HEK293T (cell line): Measurements from ENCODE around the gene LASP1NB.

Source experiments
- CTCF ChIA-PET: fragments of 350-600 bp; formaldehyde crosslinking; extraction: SDS; loops from one replicate; lab custom pipeline; 2021; ENCODE audit warnings: antibody characterized with exemption, inconsistent platforms; lab: Yijun Ruan, JAX
- POLR2A ChIA-PET: fragments of 350-600 bp; formaldehyde crosslinking; extraction: SDS; loops from one replicate; lab custom pipeline; 2020; ENCODE audit warnings: antibody characterized with exemption, inconsistent platforms; lab: Yijun Ruan, JAX
- DNase-seq: peaks from one replicate; pipeline ENCODE4 v3.0.0; 2012; ENCODE audit warnings: mixed read lengths; ENCODE audit errors: extremely low spot score
- ARNT ChIP-seq: fragments of 450-650 bp; IDR thresholded peaks from 2 replicates; pipeline ENCODE4 v1.6.1; 2017; ENCODE audit warnings: mild to moderate bottlenecking
- BHLHE40 ChIP-seq: fragments of 450-650 bp; IDR thresholded peaks from 2 replicates; pipeline ENCODE4 v1.6.1; 2016; ENCODE audit warnings: mild to moderate bottlenecking, moderate library complexity, borderline replicate concordance
- CTBP1 ChIP-seq: fragments of 450-650 bp; IDR thresholded peaks from 2 replicates; pipeline ENCODE4 v1.6.1; 2016; ENCODE audit warnings: borderline replicate concordance
- ELF4 ChIP-seq: fragments of 450-650 bp; IDR thresholded peaks from 2 replicates; pipeline ENCODE4 v1.6.1; 2017; ENCODE audit warnings: antibody characterized with exemption
- FOXA1 ChIP-seq: fragments of 450-650 bp; IDR thresholded peaks from 2 replicates; pipeline ENCODE4 v1.6.1; 2016; ENCODE audit warnings: mild to moderate bottlenecking
- FOXK2 ChIP-seq: fragments of 450-650 bp; IDR thresholded peaks from 2 replicates; pipeline ENCODE4 v1.6.1; 2016; ENCODE audit warnings: mild to moderate bottlenecking
- FOXM1 ChIP-seq: fragments of 450-650 bp; IDR thresholded peaks from 2 replicates; pipeline ENCODE4 v1.6.1; 2017; ENCODE audit warnings: mild to moderate bottlenecking, borderline replicate concordance
- HDGF ChIP-seq: fragments of 450-650 bp; IDR thresholded peaks from 2 replicates; pipeline ENCODE4 v1.6.1; 2017; ENCODE audit warnings: antibody characterized with exemption, borderline replicate concordance
- L3MBTL2 ChIP-seq: fragments of 450-650 bp; conservative IDR thresholded peaks from 2 replicates; pipeline ENCODE4 v1.6.1; 2016; ENCODE audit warnings: mild to moderate bottlenecking
- LEF1 ChIP-seq: fragments of 450-650 bp; IDR thresholded peaks from 2 replicates; pipeline ENCODE4 v1.6.1; 2017; ENCODE audit warnings: mild to moderate bottlenecking, borderline replicate concordance
- NFRKB ChIP-seq: fragments of 450-650 bp; IDR thresholded peaks from 2 replicates; pipeline ENCODE4 v1.6.1; 2016; ENCODE audit warnings: mild to moderate bottlenecking, moderate library complexity
- SP1 ChIP-seq: fragments of 450-650 bp; IDR thresholded peaks from 2 replicates; pipeline ENCODE4 v1.6.1; 2017
- SUZ12 ChIP-seq: fragments of 450-650 bp; IDR thresholded peaks from 2 replicates; pipeline ENCODE4 v1.6.1; 2016; ENCODE audit warnings: mild to moderate bottlenecking
- TARDBP ChIP-seq: fragments of 450-650 bp; IDR thresholded peaks from 2 replicates; pipeline ENCODE4 v1.6.1; 2016
- ZNF384 ChIP-seq: fragments of 450-650 bp; IDR thresholded peaks from 2 replicates; pipeline ENCODE4 v1.6.1; 2016
- TF ChIP-seq, protein P1 (sequence below): fragments of 450-650 bp; IDR thresholded peaks from 2 replicates; pipeline ENCODE4 v1.6.1; 2016

Gene LASP1NB

DNA sequence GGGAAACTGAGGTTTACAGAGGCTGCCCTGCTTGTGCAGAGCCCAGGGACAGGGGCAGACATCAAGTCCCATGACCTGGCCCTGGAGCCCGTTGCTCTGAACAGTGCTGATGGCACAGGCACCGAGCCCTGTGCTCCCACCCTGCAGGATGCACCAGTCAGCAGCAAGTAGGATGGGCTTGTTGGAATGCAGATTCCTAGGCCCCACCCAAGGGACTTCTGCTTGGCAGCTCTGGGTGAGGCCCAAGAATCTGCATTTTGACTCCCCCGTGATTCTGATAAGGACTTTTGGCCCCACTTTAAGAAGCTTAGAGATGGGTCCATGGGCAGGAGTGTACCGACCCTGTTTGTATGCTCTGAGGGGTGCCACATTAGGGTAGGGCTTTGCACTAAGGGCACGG, 32.3 kb upstream of the LASP1NB start:
- POLR2A ChIA-PET: interaction anchor here (1.2 kb wide), 1 partner anchor 23 kb away, joined by 5 read pairs; the partner anchor contains the start of gene LASP1
- TF ChIP-seq, protein P1, sequence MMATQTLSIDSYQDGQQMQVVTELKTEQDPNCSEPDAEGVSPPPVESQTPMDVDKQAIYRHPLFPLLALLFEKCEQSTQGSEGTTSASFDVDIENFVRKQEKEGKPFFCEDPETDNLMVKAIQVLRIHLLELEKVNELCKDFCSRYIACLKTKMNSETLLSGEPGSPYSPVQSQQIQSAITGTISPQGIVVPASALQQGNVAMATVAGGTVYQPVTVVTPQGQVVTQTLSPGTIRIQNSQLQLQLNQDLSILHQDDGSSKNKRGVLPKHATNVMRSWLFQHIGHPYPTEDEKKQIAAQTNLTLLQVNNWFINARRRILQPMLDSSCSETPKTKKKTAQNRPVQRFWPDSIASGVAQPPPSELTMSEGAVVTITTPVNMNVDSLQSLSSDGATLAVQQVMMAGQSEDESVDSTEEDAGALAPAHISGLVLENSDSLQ: no peak
- TF ChIP-seq SP1: no peak
- no peak for TF ChIP-seq ARNT
- no peak for TF ChIP-seq BHLHE40
- TF ChIP-seq CTBP1: no peak
- no peak for TF ChIP-seq FOXK2
- CTCF ChIA-PET: interaction anchor here (0.7 kb wide), 1 partner anchor 77 kb away, joined by 3 read pairs; no protein-coding TSS in a partner anchor
- no peak for DNase-seq

DNA sequence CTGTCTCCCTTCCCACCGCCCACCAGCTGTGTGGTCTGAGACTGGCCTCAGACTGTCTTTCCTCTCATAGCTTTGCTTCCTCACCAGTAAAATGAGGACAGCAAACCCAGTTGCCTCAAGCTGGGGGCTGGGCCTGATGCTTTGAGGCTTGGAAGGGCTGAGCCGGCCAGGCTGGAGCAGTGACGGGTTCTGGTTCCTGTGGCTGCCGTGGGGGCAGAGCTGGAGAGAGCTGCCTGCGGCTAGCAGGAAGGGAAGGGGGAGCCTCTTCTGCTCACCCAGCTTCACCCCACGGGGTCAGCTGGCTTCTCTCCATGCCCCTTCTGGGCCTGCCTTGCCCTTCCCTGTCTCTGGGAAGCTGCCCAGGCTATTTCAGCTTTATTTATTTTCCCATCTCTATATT, 31.8 kb upstream of the LASP1NB start:
- ChIA-PET CTCF (interaction anchor here (0.7 kb wide), 1 partner anchor 77 kb away, joined by 3 read pairs; no protein-coding TSS in a partner anchor), POLR2A (interaction anchor here (1.2 kb wide), 1 partner anchor 24 kb away, joined by 5 read pairs; the partner anchor contains the start of gene LASP1)
- DNase-seq: no peak
- TF ChIP-seq TARDBP (no peak), FOXM1 (no peak), CTBP1 (no peak), ARNT (no peak), L3MBTL2 (no peak), LEF1 (no peak), BHLHE40 (no peak), FOXK2 (no peak), ZNF384 (no peak), HDGF (no peak), FOXA1 (no peak), SP1 (no peak), SUZ12 (no peak)
- TF ChIP-seq, protein P1: no peak

DNA sequence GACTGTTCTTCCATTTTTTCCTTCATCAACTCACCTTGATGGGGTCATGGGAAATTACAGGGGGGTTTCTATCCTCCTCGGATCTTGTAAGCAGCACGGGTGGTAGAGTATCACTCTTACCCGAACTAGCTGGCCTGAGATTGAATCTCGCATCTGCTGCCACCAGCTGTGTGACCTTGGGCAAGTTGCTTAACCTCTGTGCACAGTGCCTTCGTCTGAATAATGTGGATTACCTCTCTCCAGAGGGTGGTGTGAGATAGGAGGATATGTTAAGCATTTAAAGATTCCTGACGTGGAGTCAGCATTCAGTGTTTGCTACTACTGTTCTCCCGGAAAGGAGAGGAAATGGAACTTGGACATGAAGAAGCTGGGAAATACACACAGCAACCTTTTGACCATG, 31.1 kb upstream of the LASP1NB start:
- TF ChIP-seq L3MBTL2: no peak
- TF ChIP-seq ARNT: no peak
- no peak for TF ChIP-seq LEF1
- no peak for TF ChIP-seq HDGF
- TF ChIP-seq SP1: no peak
- no peak for TF ChIP-seq FOXA1
- TF ChIP-seq TARDBP: no peak
- no peak for TF ChIP-seq ZNF384
- no peak for TF ChIP-seq ELF4
- TF ChIP-seq FOXM1: no peak
- TF ChIP-seq NFRKB: no peak
- no peak for TF ChIP-seq FOXK2
- TF ChIP-seq CTBP1: no peak
- no peak for TF ChIP-seq SUZ12
- TF ChIP-seq, protein P1: no peak
- no peak for TF ChIP-seq BHLHE40
- POLR2A ChIA-PET: interaction anchor here (1.2 kb wide), 1 partner anchor 25 kb away, joined by 5 read pairs; the partner anchor contains the start of gene LASP1
- no peak for DNase-seq
- CTCF ChIA-PET: no interaction called here

DNA sequence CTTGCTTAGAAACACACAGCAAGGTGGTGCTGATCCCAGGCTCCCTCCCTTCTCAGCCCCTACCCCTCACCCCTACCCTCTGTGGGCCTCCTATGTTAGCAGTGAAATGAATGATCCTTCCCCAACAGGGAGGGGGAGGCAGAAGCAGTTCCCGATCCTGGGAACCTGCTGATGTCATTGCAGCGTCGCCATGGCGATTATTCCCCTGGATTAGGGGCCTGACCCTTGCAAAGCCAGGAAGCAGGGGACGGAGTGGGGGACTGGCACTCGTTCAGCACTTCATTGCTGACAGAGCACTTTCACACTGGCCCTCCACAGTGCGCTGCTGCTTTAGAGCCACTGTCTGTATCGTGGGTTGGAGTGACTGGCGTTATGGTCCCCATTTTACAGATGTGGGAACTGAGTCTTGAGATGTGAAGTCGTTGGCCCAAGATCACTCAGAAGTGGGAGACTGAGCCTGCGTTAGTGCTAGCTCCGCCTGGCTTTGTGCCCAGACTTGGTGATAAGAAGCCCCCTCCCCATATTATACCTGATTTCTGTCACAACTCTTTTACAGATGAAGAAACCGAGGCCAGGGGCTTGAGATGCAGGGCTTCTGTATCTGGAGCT, 29.0 kb upstream of the LASP1NB start:
- ChIA-PET POLR2A (interaction anchor here (1.7 to 2.2 kb wide), 2 partner anchors 26 to 43 kb away, joined by 5 to 8 read pairs; partner anchors contain the start of genes LASP1 and RPL23), CTCF (no interaction called here)
- TF ChIP-seq NFRKB: no peak
- no peak for TF ChIP-seq ELF4
- no peak for TF ChIP-seq FOXK2
- no peak for TF ChIP-seq ZNF384
- TF ChIP-seq LEF1: no peak
- no peak for TF ChIP-seq BHLHE40
- no peak for TF ChIP-seq SUZ12
- no peak for TF ChIP-seq FOXM1
- TF ChIP-seq HDGF: no peak
- no peak for TF ChIP-seq ARNT
- no peak for TF ChIP-seq SP1
- no peak for TF ChIP-seq L3MBTL2
- TF ChIP-seq, protein P1: no peak
- no peak for TF ChIP-seq TARDBP
- TF ChIP-seq CTBP1: no peak
- TF ChIP-seq FOXA1: no peak
- no peak for DNase-seq

DNA sequence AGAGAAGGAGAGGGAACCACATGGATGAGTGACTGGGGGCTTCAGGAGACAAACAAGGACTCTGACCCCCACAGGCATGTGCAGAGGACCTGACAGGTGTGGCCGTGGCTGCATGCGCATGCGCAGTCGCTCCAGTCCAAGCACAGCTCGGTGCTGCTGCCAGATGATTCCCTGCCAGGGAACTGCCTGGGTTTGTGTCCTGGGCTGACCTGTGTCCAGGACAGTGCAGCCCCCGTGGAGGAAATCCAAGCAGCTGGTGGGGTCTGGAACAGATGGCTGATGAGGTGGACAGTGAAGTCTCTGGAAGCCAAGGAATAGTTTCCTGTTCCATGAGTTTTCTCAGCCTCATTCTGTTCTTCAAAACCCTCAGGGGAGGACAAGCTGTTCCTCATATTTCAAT, 28.2 kb upstream of the LASP1NB start:
- POLR2A ChIA-PET: interaction anchor here (1.7 to 2.2 kb wide), 2 partner anchors 27 to 43 kb away, joined by 5 to 8 read pairs; partner anchors contain the start of genes LASP1 and RPL23
- no peak for TF ChIP-seq L3MBTL2
- TF ChIP-seq ZNF384: no peak
- no peak for TF ChIP-seq LEF1
- TF ChIP-seq FOXM1: no peak
- no peak for TF ChIP-seq ARNT
- no peak for TF ChIP-seq SP1
- no peak for TF ChIP-seq BHLHE40
- TF ChIP-seq ELF4: no peak
- no peak for TF ChIP-seq TARDBP
- no peak for TF ChIP-seq FOXK2
- TF ChIP-seq SUZ12: no peak
- no peak for TF ChIP-seq FOXA1
- TF ChIP-seq, protein P1: no peak
- no peak for TF ChIP-seq CTBP1
- no peak for TF ChIP-seq HDGF
- no peak for TF ChIP-seq NFRKB
- no peak for DNase-seq
- CTCF ChIA-PET: no interaction called here
